ENCODE data around the gene TRAIP. TPM values are rescaled to one million over a fixed set of nuclear protein-coding genes. Genes with fewer than 3 reads are reported as not detected.
A peak's percentile ranks its signal among the peaks of the same experiment; 100 is the strongest.

Gene TRAIP
- total RNA-seq, 2 experiments from 2014 or later = 23.2 to 25.1 TPM

GRCh38 chr3:49859576-49860305, 3.4 kb upstream of the TRAIP start:
- ChIA-PET CTCF (no interaction called here), POLR2A (no interaction called here)
- Mint-ChIP-seq H3K27me3 (peaks cover 5% of the 10 kb centered on the region), H3K9me3 (no peaks in the 10 kb centered on the region), H3K4me3 (no peak overlapping the region), H3K27ac (no peak overlapping the region), H3K4me1 (ENCODE audit: low read depth) (peaks cover 10% of the 10 kb centered on the region), H3K36me3 (ENCODE audit: low read depth) (no peaks in the 10 kb centered on the region)
- DNase-seq (no peak), ATAC-seq (no peak)
- TF ChIP-seq CTCF (IDR thresholded peaks at IDR 0.05) = no peak
- intact Hi-C loops (cut with micrococcal nuclease) = no loop called here

- no peak for DNase-seq
- no peak for ATAC-seq
- POLR2A ChIA-PET = interaction anchor here (1.1 to 3.1 kb wide), 3 partner anchors 10 to 13 kb away, joined by 4 to 17 read pairs (median 5); partner anchors contain the start of gene CAMKV
- H3K9me3 Mint-ChIP-seq = no peaks in the 10 kb centered on the region
- no peaks in the 10 kb centered on the region for H3K27me3 Mint-ChIP-seq
- no peak for TF ChIP-seq CTCF (IDR thresholded peaks at IDR 0.05)
- peak overlapping the region; percentile 98 for H3K4me3 Mint-ChIP-seq
- H3K36me3 Mint-ChIP-seq (ENCODE audit: low read depth) = no peaks in the 10 kb centered on the region
- no peak overlapping the region for H3K27ac Mint-ChIP-seq
- peaks cover 12% of the 10 kb centered on the region for H3K4me1 Mint-ChIP-seq (ENCODE audit: low read depth)
- intact Hi-C loops (cut with micrococcal nuclease) = no loop called here
- CTCF ChIA-PET = interaction anchor here (1.0 to 3.2 kb wide), 6 partner anchors 10 to 53 kb away, joined by 3 to 20 read pairs (median 4); no protein-coding TSS in a partner anchor
These were observed 702 bp downstream of the TRAIP start for GRCh38 chr3:49855662-49856061.

DNA sequence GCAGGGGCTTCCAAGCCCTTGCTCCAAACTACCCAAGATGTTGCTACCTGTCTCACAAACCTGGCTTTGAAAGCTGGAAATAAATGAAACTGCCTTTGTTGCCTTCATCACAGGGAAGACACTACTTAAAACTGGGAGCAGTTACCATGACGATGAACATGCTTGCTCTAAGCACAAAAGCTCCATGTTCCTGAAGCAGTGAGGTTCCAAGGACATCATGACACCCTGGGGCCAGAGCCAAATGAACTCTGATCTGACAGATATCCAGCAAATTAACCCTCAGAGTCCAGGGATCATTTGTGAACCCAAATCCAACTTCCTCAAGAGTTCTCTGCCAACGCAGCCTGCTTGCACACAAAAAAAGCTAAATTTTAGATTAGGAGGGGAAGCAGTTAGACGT, 10.7 kb downstream of the TRAIP start:
- Mint-ChIP-seq H3K9me3 (no peaks in the 10 kb centered on the region), H3K36me3 (ENCODE audit: low read depth) (peaks cover 12% of the 10 kb centered on the region), H3K4me3 (no peak overlapping the region), H3K27ac (no peak overlapping the region), H3K27me3 (no peaks in the 10 kb centered on the region), H3K4me1 (ENCODE audit: low read depth) (no peaks in the 10 kb centered on the region)
- no peak for TF ChIP-seq CTCF (IDR thresholded peaks at IDR 0.05)
- CTCF ChIA-PET = interaction anchor here (1.0 to 22.5 kb wide), 6 partner anchors 8 to 306 kb away, joined by 3 to 412 read pairs (median 4); partner anchors contain the start of genes CDHR4, INKA1 and UBA7
- DNase-seq = no peak
- no peak for ATAC-seq
- intact Hi-C loops (cut with micrococcal nuclease) = no loop called here
- POLR2A ChIA-PET = interaction anchor here (1.0 to 1.1 kb wide), 2 partner anchors 10 to 14 kb away, joined by 4 to 5 read pairs; no protein-coding TSS in a partner anchor

- ATAC-seq (no peak), DNase-seq (no peak)
- peaks cover 12% of the 10 kb centered on the region for H3K36me3 Mint-ChIP-seq (ENCODE audit: low read depth)
- ChIA-PET CTCF (interaction anchor here (1.0 to 22.5 kb wide), 5 partner anchors 9 to 305 kb away, joined by 3 to 412 read pairs (median 3); partner anchors contain the start of genes CDHR4, INKA1 and UBA7), POLR2A (interaction anchor here (1.0 to 1.1 kb wide), 2 partner anchors 13 to 26 kb away, joined by 4 read pairs; no protein-coding TSS in a partner anchor)
- intact Hi-C loops (cut with micrococcal nuclease) = no loop called here
- H3K9me3 Mint-ChIP-seq = no peaks in the 10 kb centered on the region
- no peak for TF ChIP-seq CTCF (IDR thresholded peaks at IDR 0.05)
- no peak overlapping the region for H3K4me3 Mint-ChIP-seq
- H3K27ac Mint-ChIP-seq = no peak overlapping the region
- no peaks in the 10 kb centered on the region for H3K4me1 Mint-ChIP-seq (ENCODE audit: low read depth)
- no peaks in the 10 kb centered on the region for H3K27me3 Mint-ChIP-seq
These were observed 11.7 kb downstream of the TRAIP start for GRCh38 chr3:49844464-49845183.
